Activated CD4-positive, CD25-positive, alpha-beta regulatory T cell treated with anti-CD3 and anti-CD28 coated beads, Interleukin-2, amount 50 U/mL, for 16 hours (primary cell): ENCODE measurements around the gene PRSS21.

Experiments
- DNase-seq: peaks from one replicate; pipeline ENCODE4 v3.0.0-alpha.2; 2020; ENCODE audit warnings: low read depth, low spot score

Gene PRSS21

GRCh38 chr16:2825906-2826305 lies 8.9 kb downstream of the PRSS21 start:
- no peak for DNase-seq

DNA sequence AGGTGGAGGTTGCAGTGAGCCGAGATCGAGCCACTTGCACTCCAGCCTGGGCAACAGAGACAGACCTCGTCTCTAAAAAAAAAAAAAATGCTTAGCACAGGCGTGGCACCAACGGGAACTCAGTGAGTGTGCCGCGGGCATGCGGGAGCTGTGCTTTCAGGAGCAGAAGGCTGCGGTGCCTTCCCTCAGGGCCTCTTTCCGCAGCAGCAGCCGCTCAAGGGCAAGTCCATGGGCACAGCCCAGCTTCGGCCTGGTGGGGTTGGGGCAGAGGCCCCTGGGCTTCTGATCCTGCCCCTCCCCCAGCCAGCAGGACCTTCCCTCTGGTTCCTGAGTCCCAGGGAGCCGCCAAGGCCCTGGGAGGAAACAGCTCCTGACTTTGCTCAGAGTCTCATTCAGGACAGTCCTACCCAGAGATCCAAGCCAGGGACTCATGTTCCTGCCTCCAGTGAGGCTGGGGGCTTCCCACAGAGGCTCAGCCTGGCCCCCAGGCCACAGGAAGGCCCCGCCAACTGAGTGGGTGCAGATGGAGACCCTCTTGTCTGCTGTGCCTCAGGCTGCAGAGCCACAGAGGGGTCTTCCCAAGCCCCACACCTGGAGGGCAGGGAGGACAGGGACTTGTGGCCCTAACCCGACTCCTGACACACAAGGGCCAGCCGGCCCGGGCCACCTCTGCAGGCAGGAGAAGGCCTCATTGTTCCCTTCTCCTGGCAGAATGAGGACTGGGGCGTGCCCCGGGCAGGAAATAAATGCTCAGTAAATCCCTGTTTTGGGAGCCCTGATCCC lies 9.7 kb downstream of the PRSS21 start:
- DNase-seq: no peak

DNA sequence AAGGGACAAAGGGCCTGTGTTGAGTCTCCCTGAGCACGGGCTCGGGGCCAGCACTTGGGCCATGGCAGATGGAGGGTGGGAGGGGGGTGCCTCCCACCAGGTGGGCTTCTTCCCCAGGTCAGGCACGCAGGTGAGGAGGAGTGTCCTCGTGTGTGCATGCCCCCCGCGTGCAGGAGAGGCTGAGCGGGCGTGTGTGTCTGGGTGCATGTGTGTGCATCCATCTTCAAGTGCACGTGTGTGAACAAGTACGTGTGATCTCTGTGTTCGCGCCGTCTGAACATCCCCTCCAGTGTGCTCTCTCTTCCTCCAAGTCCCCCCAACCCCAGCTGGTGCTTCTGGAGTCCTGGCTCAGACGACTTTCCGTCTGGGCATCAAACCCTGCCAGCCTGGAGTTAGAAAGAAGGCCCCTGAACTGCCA lies 10.3 kb downstream of the PRSS21 start:
- DNase-seq: no peak

GRCh38 chr16:2827831-2828520 lies 10.9 kb downstream of the PRSS21 start:
- no peak for DNase-seq

- no peak for DNase-seq
Observed at GRCh38 chr16:2828521-2828840, 11.4 kb downstream of the PRSS21 start.

- no peak for DNase-seq
Observed at GRCh38 chr16:2828876-2829430, 11.9 kb downstream of the PRSS21 start.

DNA sequence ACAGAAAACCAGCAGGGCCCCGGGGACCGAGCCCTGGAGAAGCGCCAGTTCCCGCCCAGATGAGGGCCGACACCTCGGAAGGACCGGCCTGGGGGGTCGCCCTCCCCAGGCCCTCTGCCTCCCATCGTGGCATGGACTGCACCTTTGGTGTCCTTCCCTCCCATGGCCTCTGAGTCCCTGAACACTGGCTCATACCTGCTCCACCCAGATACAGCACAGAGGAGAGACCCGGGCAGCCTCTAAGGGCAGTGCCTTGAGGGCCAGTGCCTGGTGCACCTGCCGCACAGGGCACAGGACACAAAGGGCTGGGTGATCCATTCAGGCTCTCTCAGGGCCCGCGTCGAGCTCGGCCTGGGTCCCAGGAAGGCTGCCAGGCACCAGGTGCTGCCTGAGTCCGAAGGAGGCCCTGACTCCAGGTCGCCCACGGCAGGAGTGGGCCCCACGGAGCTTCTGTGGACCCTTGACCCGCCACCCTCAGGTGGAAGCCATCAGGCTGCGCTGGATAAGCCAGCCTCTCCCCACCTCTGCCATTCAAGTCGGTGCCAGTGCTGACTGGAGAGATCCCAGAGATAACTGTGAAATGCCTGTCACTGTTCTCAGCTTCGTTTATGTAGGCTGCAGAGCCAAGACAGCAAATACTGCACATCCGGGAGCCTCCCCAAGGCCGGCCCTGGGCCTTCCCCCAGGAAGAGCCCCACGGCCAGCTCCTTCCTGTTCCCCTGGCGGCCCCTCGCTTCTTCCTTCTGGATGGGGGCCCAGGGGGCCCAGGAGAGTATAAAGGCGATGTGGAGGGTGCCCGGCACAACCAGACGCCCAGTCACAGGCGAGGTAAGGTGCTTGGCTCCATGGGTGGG lies 12.7 kb downstream of the PRSS21 start, which contains the start of gene ZG16B:
TSS of gene ZG16B (plus strand) at position 803 of the 854 bp plus-strand sequence. CDS start 139 bp downstream, outside the sequence.
- DNase-seq: no peak

DNA sequence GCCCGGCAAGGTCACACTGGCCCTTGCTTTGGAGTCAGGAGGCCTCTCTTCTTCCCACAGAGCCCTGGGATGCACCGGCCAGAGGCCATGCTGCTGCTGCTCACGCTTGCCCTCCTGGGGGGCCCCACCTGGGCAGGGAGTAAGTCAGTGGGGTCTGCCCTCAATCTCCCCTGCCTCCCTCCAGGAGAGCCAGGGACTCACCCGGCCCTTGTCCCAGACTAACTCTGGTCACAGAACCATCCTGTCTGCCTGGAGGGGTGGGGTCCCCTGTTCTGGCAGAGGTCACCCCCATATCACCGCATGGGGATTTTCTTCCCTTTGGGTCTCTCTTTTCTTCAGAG lies 13.3 kb downstream of the PRSS21 start:
- no peak for DNase-seq

DNA sequence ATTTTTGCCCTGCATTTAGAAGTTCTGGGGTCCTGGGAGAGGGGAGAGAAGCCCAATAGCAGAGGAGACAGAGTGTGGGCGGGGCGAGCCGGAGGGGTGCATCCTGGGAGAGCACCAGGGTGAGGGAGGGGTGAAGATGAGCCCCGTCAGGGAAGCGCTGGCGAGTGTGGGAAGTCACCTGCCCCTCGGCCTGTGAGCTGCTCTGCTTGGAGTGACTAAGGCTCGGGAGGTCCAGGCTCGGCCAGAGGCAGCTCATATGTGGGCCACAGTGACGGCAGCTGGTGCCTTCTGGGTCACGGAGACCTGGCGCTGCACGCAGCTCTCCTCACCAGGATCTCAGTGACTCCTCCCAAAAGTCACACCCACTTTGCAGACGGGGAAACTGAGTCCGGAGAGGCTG lies 14.2 kb downstream of the PRSS21 start:
- no peak for DNase-seq

DNA sequence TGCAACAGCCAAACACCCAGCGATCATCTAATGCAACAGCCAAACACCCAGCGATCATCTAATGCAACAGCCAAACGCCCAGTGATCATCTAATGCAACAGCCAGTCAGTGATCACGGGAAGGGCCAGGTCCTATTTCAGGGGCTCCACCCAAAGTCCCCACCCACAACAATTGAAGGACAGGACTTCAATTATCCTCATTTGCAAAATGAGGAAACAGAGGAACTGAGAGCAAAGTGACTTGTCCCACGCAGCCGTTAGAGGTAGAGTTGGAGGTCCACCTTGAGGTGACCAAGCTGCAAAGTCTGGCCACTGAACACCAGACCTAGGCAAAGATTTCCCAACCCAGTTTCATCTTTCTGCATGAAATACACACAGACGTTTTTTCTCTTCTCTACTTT lies 16.7 kb downstream of the PRSS21 start:
- DNase-seq: no peak

DNA sequence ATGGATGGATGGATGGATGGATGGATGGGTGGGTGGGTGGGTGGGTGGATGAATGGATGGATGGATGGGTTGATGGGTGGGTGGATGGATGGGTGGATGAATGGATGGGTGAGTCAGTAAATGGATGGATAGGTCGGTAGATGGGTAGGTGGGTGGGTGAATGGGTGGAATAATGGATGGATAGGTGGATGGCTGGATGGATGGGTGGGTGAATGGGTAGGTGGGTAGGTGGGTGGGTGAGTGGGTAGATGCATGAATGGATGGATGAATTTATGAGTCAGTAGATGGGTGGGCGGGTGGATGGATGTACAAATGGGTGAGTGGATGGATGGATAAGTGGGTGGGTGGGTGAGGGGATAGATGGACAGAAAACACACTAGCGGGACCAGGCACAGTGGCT lies 17.9 kb downstream of the PRSS21 start:
- DNase-seq: no peak

DNA sequence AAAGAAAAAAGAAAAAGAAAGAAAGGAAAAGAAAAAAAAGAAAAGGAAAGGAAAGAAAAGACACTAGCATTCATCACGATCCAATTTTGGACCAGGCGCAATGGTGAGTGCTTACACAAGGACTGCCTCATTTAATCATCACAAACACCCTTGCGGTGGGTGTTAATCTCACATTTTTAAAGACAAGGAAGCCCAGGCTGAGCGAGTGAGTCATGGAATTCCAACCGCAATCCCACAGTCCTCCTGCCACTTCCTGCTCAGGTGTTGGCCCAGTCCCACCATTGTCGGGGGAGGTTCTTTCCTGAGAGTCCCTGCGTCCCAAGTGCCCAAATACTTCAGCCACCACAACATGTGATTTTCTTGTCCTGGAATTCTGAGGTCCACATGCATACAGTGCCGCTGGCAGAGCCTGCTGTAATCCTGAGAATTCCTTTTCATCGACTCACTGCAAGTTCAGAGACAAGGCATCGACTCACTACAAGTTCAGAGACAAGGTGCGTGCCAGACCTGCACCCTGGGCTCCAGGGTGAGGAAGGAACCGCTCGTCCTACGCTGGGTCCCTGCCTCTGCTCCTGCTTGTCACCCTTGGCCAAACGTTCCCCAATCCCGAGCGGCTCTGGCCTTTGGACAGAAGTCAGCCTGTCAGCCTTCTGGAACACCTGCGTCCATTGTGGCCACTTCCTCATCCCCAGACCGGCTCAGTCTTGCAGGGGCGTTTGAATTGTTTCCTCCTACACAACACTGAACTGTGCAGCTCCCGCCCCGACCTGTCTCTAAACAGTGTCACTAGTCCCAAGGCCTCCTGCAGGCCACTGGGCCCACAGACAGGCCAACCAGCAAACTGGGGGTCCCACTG lies 18.8 kb downstream of the PRSS21 start:
- no peak for DNase-seq

DNA sequence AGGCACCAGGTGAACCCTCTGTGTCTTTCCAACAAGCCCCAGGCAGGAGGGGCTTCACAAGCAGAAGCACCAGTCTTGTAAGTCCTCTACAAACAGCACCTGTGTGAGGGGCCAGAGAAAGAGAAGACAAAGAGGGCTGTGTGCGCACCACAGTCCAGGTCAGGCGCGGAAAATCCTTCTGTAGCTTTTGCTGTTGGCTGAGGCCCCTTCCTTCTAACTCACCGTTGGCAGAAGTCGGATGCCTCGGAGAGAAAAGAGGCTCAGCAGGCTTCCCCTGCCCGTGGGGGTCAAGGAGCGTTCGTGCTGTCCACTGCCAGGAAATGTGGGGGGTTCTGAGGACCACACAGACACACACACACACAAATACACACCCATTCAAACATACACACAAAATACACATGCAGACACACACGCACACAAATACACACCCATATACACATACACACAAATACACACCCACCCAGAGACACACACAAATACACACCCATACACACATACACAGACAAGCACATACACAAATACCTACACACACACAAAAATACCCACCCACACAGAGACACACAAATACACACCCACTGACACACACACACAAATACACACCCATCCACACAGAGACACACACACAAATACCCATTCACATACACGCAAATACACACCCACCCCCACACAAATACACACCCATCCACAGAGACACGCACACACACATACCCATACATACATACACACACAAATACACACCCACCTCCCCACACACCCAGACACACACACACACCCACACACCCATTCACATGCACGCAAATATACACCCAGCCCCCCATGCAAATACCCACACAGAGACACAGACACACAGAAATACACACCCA lies 19.8 kb downstream of the PRSS21 start:
- no peak for DNase-seq

DNA sequence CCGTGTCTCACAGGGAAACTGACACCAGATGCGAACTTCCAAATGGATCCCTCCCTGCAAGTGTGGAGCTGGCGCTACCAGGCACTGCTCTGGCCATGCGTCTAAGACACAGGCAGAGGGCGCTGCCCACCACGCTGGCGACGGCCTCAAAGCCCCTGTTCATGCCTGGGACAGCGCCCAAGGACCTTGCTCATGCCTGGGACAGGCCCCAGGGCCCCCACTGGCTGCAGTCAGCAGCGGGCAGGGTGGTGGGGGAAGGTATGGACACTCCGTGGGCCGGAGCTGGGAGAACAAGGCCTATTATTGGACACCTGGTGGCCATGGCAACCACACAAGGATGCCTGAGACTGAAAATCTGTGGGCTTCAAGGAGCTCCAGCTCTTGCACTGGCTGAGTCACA lies 21.9 kb downstream of the PRSS21 start:
- no peak for DNase-seq

DNA sequence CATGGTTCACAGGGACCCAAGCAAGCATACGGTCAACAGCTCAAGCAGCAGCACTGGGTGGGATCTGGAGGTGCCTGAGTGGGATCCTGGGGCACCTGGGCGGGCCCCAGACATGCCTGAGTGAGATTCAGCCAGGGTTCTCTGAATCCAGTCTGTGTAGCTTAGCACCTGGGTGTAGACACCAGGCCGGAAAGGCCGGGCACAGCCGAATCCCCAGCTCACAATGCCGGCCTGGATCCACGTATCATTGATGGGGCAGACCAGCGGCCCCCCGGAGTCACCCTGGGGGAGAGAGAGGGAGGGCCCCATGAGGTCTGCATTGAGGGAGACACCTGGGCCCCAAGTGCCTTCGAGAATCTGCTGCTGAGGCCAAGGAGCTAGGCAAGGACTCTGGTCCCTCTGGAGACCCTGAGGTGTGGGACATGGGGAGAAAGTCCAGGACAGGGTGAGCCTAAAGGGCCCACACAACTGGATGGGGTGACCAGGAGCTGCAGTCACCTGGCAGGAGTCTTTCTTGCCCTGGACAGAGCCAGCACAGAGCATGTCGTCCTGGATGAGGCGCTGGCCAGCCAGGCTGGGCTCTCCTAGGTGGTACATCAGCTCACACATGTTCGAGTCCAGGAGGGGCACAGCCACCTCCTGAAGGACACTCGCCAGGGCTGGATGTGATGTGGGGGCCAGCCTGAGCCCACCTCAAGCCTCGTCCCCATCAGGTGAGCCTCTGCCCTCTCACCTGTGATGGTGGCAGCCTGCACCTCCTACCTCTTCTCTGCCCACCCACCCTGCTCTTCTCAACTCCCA lies 22.8 kb downstream of the PRSS21 start:
- no peak for DNase-seq

GRCh38 chr16:2840914-2841313 lies 23.9 kb downstream of the PRSS21 start:
- DNase-seq: no peak

GRCh38 chr16:2841606-2842339 lies 24.7 kb downstream of the PRSS21 start:
- DNase-seq: no peak

- peak; percentile 51 for DNase-seq
Observed at GRCh38 chr16:2842340-2843000, 25.4 kb downstream of the PRSS21 start.
